Measurements from ENCODE around the gene TNFRSF19.

GRCh38 chr13:23643338-23644125, 73.3 kb downstream of the TNFRSF19 start:
- no peak for TF ChIP-seq CTCF (IDR thresholded peaks at IDR 0.05; ENCODE audit: control extremely low read depth in 1 of 3, insufficient read depth in 1 of 3, low read depth in 1 of 3, low read length in 3 of 3)
- TF ChIP-seq NANOG (IDR thresholded peaks at IDR 0.05; ENCODE audit: insufficient read depth, low read depth, low read length, poor library complexity, severe bottlenecking) = no peak
- TF ChIP-seq EP300 (IDR thresholded peaks at IDR 0.05; ENCODE audit: borderline replicate concordance in 1 of 2, low read depth in 2 of 2, low read length in 2 of 2) = no peak
- TF ChIP-seq YY1 (IDR thresholded peaks at IDR 0.05; ENCODE audit: low read depth, low read length) = no peak
- TF ChIP-seq EZH2 (IDR thresholded peaks at IDR 0.05; ENCODE audit: low read depth, low read length, severe bottlenecking) = no peak
